Muscle layer of duodenum (tissue), 2 donors: ENCODE results near the gene TET1.
"Not testable (repeated sequence)": the region's sequence is repeated elsewhere in the genome, so short reads cannot be mapped to it uniquely, and the experiment has no call there.

Experiments used
- H3K27ac ChIP-seq: one replicate; pipeline ENCODE4 v1.7.0; 2013; ENCODE audit warnings: mild to moderate bottlenecking, low read length
- H3K27me3 ChIP-seq: one replicate; pipeline ENCODE4 v1.7.0; 2013; ENCODE audit warnings: low read depth, mild to moderate bottlenecking, control low read depth, low read length
- H3K36me3 ChIP-seq, 2 donors: one replicate each; pipeline ENCODE4 v1.7.0; 2013; ENCODE audit warnings: low read length in 2 of 2, control low read depth in 1 of 2, mild to moderate bottlenecking in 1 of 2; ENCODE audit not compliant: insufficient read depth in 2 of 2, control insufficient read depth in 1 of 2
- H3K4me1 ChIP-seq, 2 donors: one replicate each; pipeline ENCODE4 v1.7.0; 2013; ENCODE audit warnings: low read length in 2 of 2, mild to moderate bottlenecking in 2 of 2, control low read depth in 1 of 2, moderate library complexity in 1 of 2; ENCODE audit not compliant: insufficient read depth in 2 of 2, control insufficient read depth in 1 of 2
- H3K4me3 ChIP-seq, 2 donors: one replicate each; pipeline ENCODE4 v1.7.0; 2013; ENCODE audit warnings: low read length in 2 of 2, low read depth in 1 of 2, mild to moderate bottlenecking in 1 of 2
- H3K9me3 ChIP-seq, 2 donors: one replicate each; pipeline ENCODE4 v1.7.0; 2013; ENCODE audit warnings: low read length in 2 of 2, control low read depth in 1 of 2, mild to moderate bottlenecking in 1 of 2; ENCODE audit not compliant: control insufficient read depth in 1 of 2
- donor health status: healthy.

The TET1 gene

GRCh38 chr10:68717435-68717834 lies 157.3 kb downstream of the TET1 start:
- Histone ChIP-seq H3K4me1 (peaks cover 0 to 4% of the 10 kb centered on the region in 2 donors), H3K36me3 (no peaks in the 10 kb centered on the region), H3K27ac (no peak overlapping the region), H3K9me3 (no peaks in the 10 kb centered on the region), H3K27me3 (no peaks in the 10 kb centered on the region), H3K4me3 (no peak overlapping the region)

- peaks cover 0 to 13% of the 10 kb centered on the region in 2 donors for H3K36me3 ChIP-seq
- H3K27ac ChIP-seq, result peak within 1 kb of the TSS; percentile 79
- no peaks in the 10 kb centered on the region for H3K9me3 ChIP-seq
- H3K27me3 ChIP-seq, result no peaks in the 10 kb centered on the region
- H3K4me1 ChIP-seq, result peaks cover 0 to 8% of the 10 kb centered on the region in 2 donors
- H3K4me3 ChIP-seq, result peak within 1 kb of the TSS; percentile 69 to 94
Measured at GRCh38 chr10:68720793-68721672, 160.9 kb downstream of the TET1 start, which contains the start of gene CCAR1. CCAR1 (plus strand) TSS chr10:68721239; CDS start chr10:68722505, 1,266 bp downstream.

- H3K27ac ChIP-seq, result peak overlapping the region; percentile 79
- no peaks in the 10 kb centered on the region for H3K27me3 ChIP-seq
- peaks cover 0 to 19% of the 10 kb centered on the region in 2 donors for H3K36me3 ChIP-seq
- H3K4me1 ChIP-seq, result peaks cover 0 to 8% of the 10 kb centered on the region in 2 donors
- H3K4me3 ChIP-seq, result peak overlapping the region; percentile 69 to 94
- H3K9me3 ChIP-seq, result no peaks in the 10 kb centered on the region
Measured at GRCh38 chr10:68721673-68722335, 161.7 kb downstream of the TET1 start.

GRCh38 chr10:68725016-68725415 lies 164.9 kb downstream of the TET1 start:
- Histone ChIP-seq H3K4me1 (peaks cover 0 to 8% of the 10 kb centered on the region in 2 donors), H3K27ac (no peak overlapping the region), H3K27me3 (no peaks in the 10 kb centered on the region), H3K36me3 (peaks cover 4 to 34% of the 10 kb centered on the region in 2 donors), H3K4me3 (no peak overlapping the region), H3K9me3 (no peaks in the 10 kb centered on the region)

GRCh38 chr10:68727146-68727545 lies 167.0 kb downstream of the TET1 start:
- no peaks in the 10 kb centered on the region for H3K9me3 ChIP-seq
- H3K4me3 ChIP-seq, result no peak overlapping the region
- H3K27me3 ChIP-seq, result no peaks in the 10 kb centered on the region
- H3K36me3 ChIP-seq, result peaks cover 12 to 47% of the 10 kb centered on the region in 2 donors
- no peak overlapping the region for H3K27ac ChIP-seq
- H3K4me1 ChIP-seq, result peaks cover 0 to 7% of the 10 kb centered on the region in 2 donors

- peaks cover 34 to 60% of the 10 kb centered on the region in 2 donors for H3K36me3 ChIP-seq
- H3K9me3 ChIP-seq, result no peaks in the 10 kb centered on the region
- H3K4me3 ChIP-seq, result no peak overlapping the region
- H3K27me3 ChIP-seq, result no peaks in the 10 kb centered on the region
- H3K4me1 ChIP-seq, result no peaks in the 10 kb centered on the region
- H3K27ac ChIP-seq, result no peak overlapping the region
Measured at GRCh38 chr10:68732651-68733050, 172.5 kb downstream of the TET1 start.

GRCh38 chr10:68734349-68734748 lies 174.2 kb downstream of the TET1 start:
- Histone ChIP-seq H3K27ac (no peak overlapping the region), H3K9me3 (no peaks in the 10 kb centered on the region), H3K27me3 (no peaks in the 10 kb centered on the region), H3K36me3 (peaks cover 33 to 64% of the 10 kb centered on the region in 2 donors), H3K4me3 (no peak overlapping the region), H3K4me1 (no peaks in the 10 kb centered on the region)

- Histone ChIP-seq H3K27ac (no peak overlapping the region), H3K9me3 (no peaks in the 10 kb centered on the region), H3K27me3 (no peaks in the 10 kb centered on the region), H3K36me3 (peaks cover 33 to 72% of the 10 kb centered on the region in 2 donors), H3K4me3 (no peak overlapping the region), H3K4me1 (no peaks in the 10 kb centered on the region)
Measured at GRCh38 chr10:68735119-68735518, 175.0 kb downstream of the TET1 start.

- H3K36me3 ChIP-seq, result peaks cover 33 to 71% of the 10 kb centered on the region in 2 donors
- H3K27me3 ChIP-seq, H3K9me3 ChIP-seq, H3K27ac ChIP-seq, H3K4me1 ChIP-seq, H3K4me3 ChIP-seq: not testable (repeated sequence)
Measured at GRCh38 chr10:68735739-68736138, 175.6 kb downstream of the TET1 start.

GRCh38 chr10:68740676-68741075 lies 180.5 kb downstream of the TET1 start:
- H3K4me1 ChIP-seq, H3K4me3 ChIP-seq, H3K27me3 ChIP-seq, H3K27ac ChIP-seq, H3K9me3 ChIP-seq: not testable (repeated sequence)
- peaks cover 33 to 66% of the 10 kb centered on the region in 2 donors for H3K36me3 ChIP-seq

GRCh38 chr10:68742397-68742796 lies 182.3 kb downstream of the TET1 start:
- Histone ChIP-seq H3K27ac (no peak overlapping the region), H3K4me3 (no peak overlapping the region), H3K36me3 (peaks cover 31 to 63% of the 10 kb centered on the region in 2 donors), H3K27me3 (no peaks in the 10 kb centered on the region), H3K4me1 (no peaks in the 10 kb centered on the region), H3K9me3 (no peaks in the 10 kb centered on the region)
